Type B pancreatic cell (in vitro differentiated cells): Measurements from ENCODE around the gene GUCY1A2. TPM values are rescaled to one million over a fixed set of nuclear protein-coding genes. Genes with fewer than 3 reads are reported as not detected.
"Not testable (repeated sequence)": the region's sequence is repeated elsewhere in the genome, so short reads cannot be mapped to it uniquely, and the experiment has no call there.

Experiments
- DNase-seq: peaks from one replicate; pipeline ENCODE4 v3.0.0; 2021; ENCODE audit warnings: mixed read lengths; ENCODE audit not compliant: unreplicated experiment; ENCODE audit errors: extremely low spot score
- H3K27ac Mint-ChIP-seq: 2 replicates; pipeline ENCODE4 v1.8.0; 2021; ENCODE audit warnings: mild to moderate bottlenecking, mixed read lengths
- H3K27me3 Mint-ChIP-seq: 2 replicates; pipeline ENCODE4 v1.8.0; 2021; ENCODE audit warnings: mixed read lengths
- H3K36me3 Mint-ChIP-seq: 2 replicates; pipeline ENCODE4 v1.8.0; 2021; ENCODE audit warnings: mixed read lengths
- H3K4me1 Mint-ChIP-seq: one replicate; pipeline ENCODE4 v1.8.0; 2021; ENCODE audit warnings: mixed read lengths; ENCODE audit not compliant: unreplicated experiment
- H3K4me3 Mint-ChIP-seq: 2 replicates; pipeline ENCODE4 v1.8.0; 2021; ENCODE audit warnings: mild to moderate bottlenecking, mixed read lengths
- H3K9me3 Mint-ChIP-seq: 2 replicates; pipeline ENCODE4 v1.8.0; 2021; ENCODE audit warnings: mixed read lengths
- CTCF ChIP-seq: fragments of 200-600 bp; sonication (generic); conservative IDR thresholded peaks from 2 replicates; pipeline ENCODE4 v1.5.0; 2021; ENCODE audit warnings: antibody characterized with exemption, mild to moderate bottlenecking
- total RNA-seq: library from RNA; stranded (reverse); gene quantifications from 2 replicates; pipeline ENCODE4 v1.2.1, GENCODE V29; 2021; ENCODE audit warnings: low replicate concordance

GUCY1A2 gene
- total RNA-seq, 1 donor from 2014 or later: 13.2 TPM

GRCh38 chr11:106813806-106814205, 204.5 kb downstream of the GUCY1A2 start:
- Mint-ChIP-seq H3K36me3 (no peaks in the 10 kb centered on the region), H3K4me3 (no peak overlapping the region), H3K4me1 (no peaks in the 10 kb centered on the region), H3K27me3 (no peaks in the 10 kb centered on the region), H3K27ac (no peak overlapping the region), H3K9me3 (no peaks in the 10 kb centered on the region)
- no peak for TF ChIP-seq CTCF
- no peak for DNase-seq

GRCh38 chr11:106794058-106794457, 224.2 kb downstream of the GUCY1A2 start:
- Mint-ChIP-seq H3K4me3 (no peak overlapping the region), H3K36me3 (no peaks in the 10 kb centered on the region), H3K27me3 (no peaks in the 10 kb centered on the region), H3K27ac (no peak overlapping the region), H3K4me1 (no peaks in the 10 kb centered on the region), H3K9me3 (peaks cover 4% of the 10 kb centered on the region)
- TF ChIP-seq CTCF: no peak
- no peak for DNase-seq

- Mint-ChIP-seq H3K36me3 (no peaks in the 10 kb centered on the region), H3K4me3 (no peak overlapping the region), H3K27ac (no peak overlapping the region), H3K4me1 (no peaks in the 10 kb centered on the region), H3K9me3 (peaks cover 10% of the 10 kb centered on the region), H3K27me3 (no peaks in the 10 kb centered on the region)
- no peak for TF ChIP-seq CTCF
- DNase-seq: no peak
Measured at GRCh38 chr11:106789406-106789805, 228.9 kb downstream of the GUCY1A2 start.

- Mint-ChIP-seq H3K27me3 (no peaks in the 10 kb centered on the region), H3K9me3 (peaks cover 10% of the 10 kb centered on the region), H3K27ac (no peak overlapping the region), H3K4me3 (no peak overlapping the region), H3K36me3 (no peaks in the 10 kb centered on the region), H3K4me1 (no peaks in the 10 kb centered on the region)
- no peak for DNase-seq
- TF ChIP-seq CTCF: no peak
Measured at GRCh38 chr11:106787454-106787853, 230.8 kb downstream of the GUCY1A2 start.

- H3K36me3 Mint-ChIP-seq: no peaks in the 10 kb centered on the region
- no peaks in the 10 kb centered on the region for H3K27me3 Mint-ChIP-seq
- H3K27ac Mint-ChIP-seq: no peak overlapping the region
- no peak overlapping the region for H3K4me3 Mint-ChIP-seq
- DNase-seq: no peak
- TF ChIP-seq CTCF: no peak
- H3K4me1 Mint-ChIP-seq: no peaks in the 10 kb centered on the region
- H3K9me3 Mint-ChIP-seq: peaks cover 10% of the 10 kb centered on the region
Measured at GRCh38 chr11:106785913-106786650, 232.2 kb downstream of the GUCY1A2 start.

- H3K36me3 Mint-ChIP-seq, H3K4me3 Mint-ChIP-seq, H3K27ac Mint-ChIP-seq, H3K9me3 Mint-ChIP-seq, H3K27me3 Mint-ChIP-seq, DNase-seq, H3K4me1 Mint-ChIP-seq: not testable (repeated sequence)
Measured at GRCh38 chr11:106777302-106777701, 241.0 kb downstream of the GUCY1A2 start.
